ENCODE data around the gene CPS1.

CPS1 gene

DNA sequence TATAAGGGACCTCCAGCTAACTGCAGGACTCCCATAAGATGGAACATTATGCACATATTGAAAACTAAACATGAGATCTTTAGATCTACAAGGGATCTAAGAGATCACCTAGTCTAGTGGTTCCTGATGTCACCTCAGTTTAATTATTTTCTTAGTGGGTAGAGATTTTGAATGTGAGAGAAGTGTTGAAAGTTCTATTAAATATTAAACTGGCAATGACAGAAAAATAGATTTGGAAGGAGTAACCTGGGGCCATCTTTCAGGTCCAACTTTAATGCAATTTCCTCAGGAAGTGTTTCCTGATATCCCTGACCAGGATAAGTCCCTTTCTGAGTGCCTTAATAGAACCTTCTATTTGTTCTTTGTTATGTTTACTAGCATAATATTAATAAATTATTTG lies 29.1 kb upstream of the CPS1 start:
- no peak overlapping the region for H3K4me3 ChIP-seq (ENCODE audit: low read depth, low read length)
- TF ChIP-seq, protein P1, sequence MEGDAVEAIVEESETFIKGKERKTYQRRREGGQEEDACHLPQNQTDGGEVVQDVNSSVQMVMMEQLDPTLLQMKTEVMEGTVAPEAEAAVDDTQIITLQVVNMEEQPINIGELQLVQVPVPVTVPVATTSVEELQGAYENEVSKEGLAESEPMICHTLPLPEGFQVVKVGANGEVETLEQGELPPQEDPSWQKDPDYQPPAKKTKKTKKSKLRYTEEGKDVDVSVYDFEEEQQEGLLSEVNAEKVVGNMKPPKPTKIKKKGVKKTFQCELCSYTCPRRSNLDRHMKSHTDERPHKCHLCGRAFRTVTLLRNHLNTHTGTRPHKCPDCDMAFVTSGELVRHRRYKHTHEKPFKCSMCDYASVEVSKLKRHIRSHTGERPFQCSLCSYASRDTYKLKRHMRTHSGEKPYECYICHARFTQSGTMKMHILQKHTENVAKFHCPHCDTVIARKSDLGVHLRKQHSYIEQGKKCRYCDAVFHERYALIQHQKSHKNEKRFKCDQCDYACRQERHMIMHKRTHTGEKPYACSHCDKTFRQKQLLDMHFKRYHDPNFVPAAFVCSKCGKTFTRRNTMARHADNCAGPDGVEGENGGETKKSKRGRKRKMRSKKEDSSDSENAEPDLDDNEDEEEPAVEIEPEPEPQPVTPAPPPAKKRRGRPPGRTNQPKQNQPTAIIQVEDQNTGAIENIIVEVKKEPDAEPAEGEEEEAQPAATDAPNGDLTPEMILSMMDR (IDR thresholded peaks at IDR 0.05; ENCODE audit: low read depth, low read length): no peak

DNA sequence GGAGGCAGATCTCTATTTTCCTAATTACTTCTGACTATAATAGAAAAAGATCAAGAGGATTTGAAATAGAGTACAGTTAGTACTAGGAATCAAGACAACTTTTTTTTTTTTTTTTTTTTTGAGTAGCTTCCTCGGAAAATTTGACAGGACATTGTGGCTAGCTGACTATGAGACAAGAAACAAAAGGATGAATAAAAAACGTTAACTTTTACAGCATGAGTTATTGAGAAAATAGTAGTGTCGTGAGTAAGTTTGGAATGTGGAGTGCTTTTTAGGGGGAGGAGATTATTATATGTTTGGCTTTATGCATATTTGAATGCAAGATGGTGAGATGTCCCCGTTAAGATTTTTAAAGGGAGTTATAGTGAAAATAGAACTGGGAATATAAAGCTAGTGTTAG lies 27.7 kb upstream of the CPS1 start:
- no peak overlapping the region for H3K4me3 ChIP-seq (ENCODE audit: low read depth, low read length)
- TF ChIP-seq, protein P1 (IDR thresholded peaks at IDR 0.05; ENCODE audit: low read depth, low read length): no peak

DNA sequence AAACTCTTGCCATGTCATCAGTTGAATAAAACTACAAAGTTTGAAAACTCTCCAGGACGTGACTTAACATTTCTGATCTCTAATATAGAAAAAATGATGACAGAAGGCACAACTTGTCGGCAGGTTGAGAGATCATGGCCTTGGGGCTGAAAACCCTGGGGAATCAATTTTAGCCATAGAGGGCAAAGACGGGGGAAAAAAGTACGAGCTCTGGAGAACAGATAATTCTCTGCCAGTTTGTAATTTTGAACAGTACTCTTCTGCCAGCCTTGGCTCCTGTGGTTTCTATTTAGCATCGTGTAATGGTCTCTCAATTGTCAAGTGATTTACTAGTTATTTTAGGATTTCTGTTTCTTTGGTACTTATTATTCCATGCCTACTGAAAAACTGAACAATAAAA lies 25.3 kb upstream of the CPS1 start:
- TF ChIP-seq, protein P1 (IDR thresholded peaks at IDR 0.05; ENCODE audit: low read depth, low read length): no peak
- H3K4me3 ChIP-seq (ENCODE audit: low read depth, low read length): no peak overlapping the region

DNA sequence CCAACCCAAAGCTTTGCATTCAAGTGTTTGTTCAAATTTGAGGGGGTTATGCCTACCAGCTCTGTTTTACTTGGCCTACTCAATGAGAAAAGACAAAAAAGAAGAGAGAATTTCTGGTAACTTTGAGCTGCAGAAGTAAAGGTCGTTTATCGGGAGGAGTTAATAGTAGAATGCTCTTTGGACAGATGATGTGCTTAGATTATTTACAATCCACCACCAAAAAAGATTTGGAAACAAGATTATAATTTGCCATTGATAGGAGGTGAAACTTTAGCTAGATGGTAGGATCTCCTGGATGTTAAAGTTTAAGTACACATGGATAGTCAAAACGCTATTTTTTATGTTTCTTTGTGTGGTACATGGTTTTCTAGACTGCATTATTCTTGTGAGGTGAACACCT lies 24.9 kb upstream of the CPS1 start:
- TF ChIP-seq, protein P1 (IDR thresholded peaks at IDR 0.05; ENCODE audit: low read depth, low read length): no peak
- H3K4me3 ChIP-seq (ENCODE audit: low read depth, low read length): no peak overlapping the region

DNA sequence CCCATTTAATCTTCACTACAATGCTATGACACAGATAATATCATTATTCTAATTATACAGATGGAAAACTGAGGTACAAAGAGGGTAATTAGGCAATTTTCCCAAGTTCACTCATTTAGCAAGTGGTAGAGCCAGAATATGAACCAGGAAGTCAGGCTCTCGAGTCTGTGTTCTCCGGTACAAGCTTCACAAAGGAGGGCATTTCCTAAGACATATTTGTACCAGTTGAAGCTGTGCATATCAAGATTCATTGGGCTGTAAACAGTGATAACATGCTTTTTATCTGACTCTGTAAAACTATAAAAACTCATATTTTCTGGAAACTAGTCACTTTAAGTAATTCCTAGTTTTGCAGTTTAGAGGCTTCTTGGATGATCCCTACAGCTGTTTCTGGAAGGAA lies 23.0 kb upstream of the CPS1 start:
- H3K4me3 ChIP-seq (ENCODE audit: low read depth, low read length): no peak overlapping the region
- TF ChIP-seq, protein P1 (IDR thresholded peaks at IDR 0.05; ENCODE audit: low read depth, low read length): no peak

DNA sequence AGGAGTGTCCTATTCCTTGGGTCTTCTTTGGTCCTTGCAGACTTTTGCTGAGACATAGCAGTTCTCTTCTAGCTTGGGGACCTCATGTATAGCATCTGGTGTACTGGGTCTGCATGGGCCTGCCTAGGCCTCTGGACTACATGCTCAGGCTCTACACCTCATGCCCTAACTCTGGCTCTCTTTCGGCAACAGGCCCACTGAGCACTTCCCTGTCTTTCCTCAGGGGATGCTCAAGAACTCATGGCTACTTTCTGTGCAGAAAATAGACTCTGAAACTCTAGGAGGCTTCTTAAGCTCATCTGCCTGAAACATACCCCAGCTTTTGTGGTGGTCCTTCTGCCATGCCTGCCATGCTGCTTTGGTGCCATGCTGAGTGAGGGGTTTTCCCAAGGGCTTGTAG lies 21.5 kb upstream of the CPS1 start:
- H3K4me3 ChIP-seq (ENCODE audit: low read depth, low read length): no peak overlapping the region
- TF ChIP-seq, protein P1 (IDR thresholded peaks at IDR 0.05; ENCODE audit: low read depth, low read length): no peak

DNA sequence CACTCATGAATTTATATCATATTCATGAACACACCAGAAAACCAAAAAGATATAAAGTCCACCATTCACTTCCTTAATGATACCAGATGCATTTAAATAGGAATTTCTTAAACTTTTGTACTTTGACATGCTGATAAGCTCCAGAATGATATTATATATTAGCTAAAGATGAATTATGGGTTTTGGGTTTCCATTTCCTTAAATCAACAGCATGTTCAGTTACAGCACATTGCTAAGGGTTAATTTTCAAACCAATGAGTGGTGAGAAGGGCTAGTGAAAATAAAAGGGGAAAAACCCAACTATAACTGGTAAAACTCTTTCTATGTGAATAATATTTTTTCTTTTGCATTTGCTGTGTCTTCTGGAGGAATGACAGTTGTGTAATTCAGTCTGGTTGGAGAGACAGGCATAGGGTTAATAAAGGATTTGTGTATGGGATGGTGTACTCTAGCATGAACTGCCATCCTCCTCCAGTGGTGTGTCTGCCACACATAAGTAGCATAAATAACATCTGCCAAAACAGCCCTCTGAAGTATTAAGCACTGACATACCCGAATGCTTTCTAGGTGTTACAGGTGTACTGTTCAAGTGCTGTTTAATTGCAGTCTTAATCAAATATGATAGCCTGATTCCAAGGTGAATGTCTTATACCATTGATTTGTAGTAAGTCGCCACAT lies 19.3 kb upstream of the CPS1 start:
- H3K4me3 ChIP-seq (ENCODE audit: low read depth, low read length): no peak overlapping the region
- TF ChIP-seq, protein P1 (IDR thresholded peaks at IDR 0.05; ENCODE audit: low read depth, low read length): no peak

Data from WI38 (cell line).